WI38 (cell line): ENCODE measurements around the gene ARL15.
"Not testable (repeated sequence)": the region's sequence is repeated elsewhere in the genome, so short reads cannot be mapped to it uniquely, and the experiment has no call there.

Experiments
- H3K4me3 ChIP-seq: 2 replicates; pipeline ENCODE4 v1.5.1; 2011; ENCODE audit warnings: low read depth, mild to moderate bottlenecking, control low read depth, low read length
- CTCF ChIP-seq: IDR thresholded peaks from 2 replicates; pipeline ENCODE4 v1.5.1; 2012; ENCODE audit warnings: low read depth, mild to moderate bottlenecking, control low read depth, low read length

The ARL15 gene

GRCh38 chr5:53856506-53856905, 453.9 kb downstream of the ARL15 start:
- H3K4me3 ChIP-seq = no peak overlapping the region
- TF ChIP-seq CTCF = no peak

- H3K4me3 ChIP-seq = not testable (repeated sequence)
Measured at GRCh38 chr5:53836851-53837430, 473.4 kb downstream of the ARL15 start.

- no peak overlapping the region for H3K4me3 ChIP-seq
- no peak for TF ChIP-seq CTCF
Measured at GRCh38 chr5:53834500-53834899, 475.9 kb downstream of the ARL15 start.
